HepG2 (cell line): ENCODE measurements around the gene FAM78A. TPM values are rescaled to one million over a fixed set of nuclear protein-coding genes. Genes with fewer than 3 reads are reported as not detected.

Source experiments
- ATAC-seq: fragments of 200-7000 bp; cut with Tn5 transposase; 3 replicates; pipeline ENCODE4 v1.9.1; 2020; ENCODE audit warnings: mild to moderate bottlenecking, moderate library complexity
- BruUV-seq: library from RNA; stranded (reverse); fragments of 400-500 nt; replicated peaks from 2 replicates; lab custom pipeline; 2021; lab: Mats Ljungman, UMichigan
- CTCF ChIA-PET: fragments of 300-600 bp; formaldehyde crosslinking; extraction: SDS; loops from one replicate; lab custom pipeline; 2021; ENCODE audit warnings: low total read pairs, inconsistent platforms, low intra/inter-chr PET ratio; lab: Yijun Ruan, JAX
- POLR2A ChIA-PET: fragments of 350-600 bp; sonication (Branson Sonifier 250); formaldehyde crosslinking; loops from one replicate; lab custom pipeline; 2020; ENCODE audit warnings: antibody characterized with exemption, inconsistent platforms; lab: Yijun Ruan, JAX
- DNase-seq: peaks from one replicate; pipeline ENCODE4 v3.0.0-alpha.2; 2015; ENCODE audit warnings: low spot score
- FAIRE-seq: peaks from 3 replicates; lab custom pipeline; 2011; peaks lifted over from hg19 to GRCh38; lab: Jason Lieb, UNC
- H2AFZ ChIP-seq: one replicate; pipeline ENCODE4 v1.6.1; 2011; ENCODE audit warnings: low read length, inconsistent platforms
- H3K27ac ChIP-seq: fragments of 300-600 bp; 3 replicates; pipeline ENCODE4 v1.8.0; 2011; ENCODE audit warnings: mixed run types, mild to moderate bottlenecking, mixed read lengths, low read length, inconsistent platforms; ENCODE audit not compliant: insufficient read depth; ENCODE audit errors: extremely low read length
- H3K27me3 ChIP-seq, 2 experiments: fragments of 200-600 bp in 1 of 2; 2 replicates in 1 of 2; 3 replicates in 1 of 2; pipeline versions ENCODE4 v1.6.0 to v1.8.0; 2011; ENCODE audit warnings: low read length in 2 of 2, mild to moderate bottlenecking in 2 of 2, moderate library complexity in 2 of 2, inconsistent platforms in 1 of 2; ENCODE audit not compliant: insufficient read depth in 2 of 2, control insufficient read depth in 1 of 2
- H3K36me3 ChIP-seq, 2 experiments: fragments of 200-600 bp in 1 of 2; replicated peaks in 1 of 2; 2 replicates in 1 of 2; 3 replicates in 1 of 2; pipeline versions ENCODE4 v1.5.1 to v1.8.0; 2011; ENCODE audit warnings: low read length in 2 of 2, inconsistent platforms in 1 of 2; ENCODE audit not compliant: insufficient read depth in 2 of 2, control insufficient read depth in 1 of 2
- H3K4me1 ChIP-seq: 2 replicates; pipeline ENCODE4 v1.5.1; 2012; ENCODE audit warnings: low read length, inconsistent platforms; ENCODE audit not compliant: insufficient read depth
- H3K4me2 ChIP-seq: 2 replicates; pipeline ENCODE4 v1.6.0; 2011; ENCODE audit warnings: low read depth, low read length, inconsistent platforms
- H3K4me3 ChIP-seq, 3 experiments: fragments of 200-600 bp in 1 of 3; sonication (generic), shearing (Covaris generic) in 1 of 3; replicated peaks in 1 of 3; 2 replicates each; pipeline ENCODE4 v1.5.1; 2011 to 2016; ENCODE audit warnings: low read length in 3 of 3, inconsistent platforms in 2 of 3, low read depth in 2 of 3, mild to moderate bottlenecking in 2 of 3, control low read depth in 1 of 3, mixed read lengths in 1 of 3; ENCODE audit not compliant: insufficient read depth in 1 of 3
- H3K79me2 ChIP-seq: one replicate; pipeline ENCODE4 v1.6.1; 2011; ENCODE audit warnings: low read length, inconsistent platforms; ENCODE audit not compliant: insufficient read depth
- H3K9ac ChIP-seq: 2 replicates; pipeline ENCODE4 v1.6.0; 2011; ENCODE audit warnings: mild to moderate bottlenecking, low read depth, low read length, inconsistent platforms; ENCODE audit not compliant: insufficient read depth
- H3K9me3 ChIP-seq: 2 replicates; pipeline ENCODE4 v1.5.1; 2012; ENCODE audit warnings: mild to moderate bottlenecking, low read length
- H4K20me1 ChIP-seq: 2 replicates; pipeline ENCODE4 v1.6.0; 2011; ENCODE audit warnings: inconsistent platforms, mild to moderate bottlenecking, low read length, moderate library complexity; ENCODE audit not compliant: insufficient read depth
- MTERF4 ChIP-seq: sonication (generic); formaldehyde crosslinking; IDR thresholded peaks from 2 replicates; pipeline ENCODE4 v1.8.0; 2023; ENCODE audit warnings: mild to moderate bottlenecking, missing genetic modification reagents
- RFX5 ChIP-seq: IDR thresholded peaks from 2 replicates; pipeline ENCODE4 v1.6.1; 2011; ENCODE audit warnings: low read depth, low read length, improper control_type of control experiment
- RFXAP ChIP-seq: sonication (generic); formaldehyde crosslinking; IDR thresholded peaks from 2 replicates; pipeline ENCODE4 v1.4.0; 2020; ENCODE audit warnings: missing genetic modification reagents, borderline replicate concordance
- TARDBP ChIP-seq: sonication (generic); formaldehyde crosslinking; IDR thresholded peaks from 2 replicates; pipeline ENCODE4 v1.8.0; 2022; ENCODE audit warnings: mild to moderate bottlenecking, missing genetic modification reagents
- ZBTB10 ChIP-seq: sonication (generic); formaldehyde crosslinking; IDR thresholded peaks from 2 replicates; pipeline ENCODE4 v1.4.0; 2020; ENCODE audit warnings: missing genetic modification reagents, borderline replicate concordance
- WGBS: methylation state at CpG from one replicate; pipeline ENCODE4 v1.1.6; 2017; ENCODE audit warnings: low lambda C conversion rate; 5-methylcytosine and 5-hydroxymethylcytosine counted together
- in situ Hi-C: cut with HindIII; loops from 2 replicates; pipeline ENCODE4 v1.10.0; 2017; ENCODE audit warnings: low pct_unique_long_range_greater_than_20kb; ENCODE audit not compliant: extremely low pct_ligation_motif_present
- intact Hi-C: fragments of 100-400 bp; cut with micrococcal nuclease; formaldehyde crosslinking; loops from one replicate; pipeline ENCODE4 v1.10.0; 2022; ENCODE audit not compliant: unreplicated experiment
- polyA plus RNA-seq, 8 experiments: library from polyadenylated mRNA; depleted of rRNA in 3 of 8; stranded (reverse) in 7 of 8; unstranded in 1 of 8; fragments of >200 nt; fragmentation: Illumina TruSeq in 4 of 8; extraction: Trizol in 4 of 8; gene quantifications; 2 replicates each; pipeline versions ENCODE4 v1.2.1 to v1.2.3, GENCODE V29; 2011 to 2016; ENCODE audit warnings: low read depth in 4 of 8, missing spikeins in 1 of 8, mixed read lengths in 1 of 8; ENCODE audit not compliant: insufficient read depth in 1 of 8
- total RNA-seq, 5 experiments: library from RNA; depleted of rRNA; stranded (reverse); fragments of >200 nt; fragmentation: Illumina TruSeq; extraction: Trizol; gene quantifications; 2 replicates each; pipeline ENCODE4 v1.2.3, GENCODE V29; 2016; ENCODE audit warnings: low read depth in 1 of 5

Gene FAM78A
- total and polyA plus RNA-seq, 2 of the 13 experiments (the other 11 are each of a cell fraction or from before 2014, with no cell fraction given), result 0.18 to 0.62 TPM

- Histone ChIP-seq H4K20me1 (peaks cover 2% of the 10 kb centered on the region; the same call in 1 of the 2 replicates), H3K27me3 (peaks cover 0 to 15% of the 10 kb centered on the region in 2 experiments; a peak in 3 of 5 replicates), H3K4me3 (no peak overlapping the region), H2AFZ (no peak overlapping the region), H3K9me3 (no peaks in the 10 kb centered on the region), H3K9ac (no peak overlapping the region), H3K79me2 (no peaks in the 10 kb centered on the region), H3K4me1 (peaks cover 45% of the 10 kb centered on the region), H3K27ac (no peak overlapping the region), H3K4me2 (no peak overlapping the region), H3K36me3 (no peaks in the 10 kb centered on the region)
- intact Hi-C loops, result no loop called here
- in situ Hi-C loops, result no loop called here
- DNase-seq (no peak), FAIRE-seq (no peak), ATAC-seq (no peak)
- ChIA-PET CTCF (no interaction called here), POLR2A (no interaction called here)
- 55% methylated on average over 12 of the region's 12 CpGs for WGBS
- no TSS peak for BruUV-seq
- TF ChIP-seq RFX5 (no peak), RFXAP (CRISPR knock-in tag) (no peak), TARDBP (CRISPR knock-in tag) (no peak)
These were observed 43.2 kb upstream of the FAM78A start for GRCh38 chr9:131319486-131319885.

GRCh38 chr9:131318231-131319085 is 42.1 kb upstream of the FAM78A start:
- peaks cover 0 to 16% of the 10 kb centered on the region in 2 experiments; a peak in 3 of 5 replicates for H3K27me3 ChIP-seq
- ChIA-PET CTCF (no interaction called here), POLR2A (no interaction called here)
- WGBS, result 79% methylated on average over 12 of the region's 23 CpGs
- no peak overlapping the region for H3K4me3 ChIP-seq
- no peak overlapping the region for H3K4me2 ChIP-seq
- DNase-seq (no peak), FAIRE-seq (no peak), ATAC-seq (no peak)
- BruUV-seq, result no TSS peak
- H3K4me1 ChIP-seq, result peaks cover 35% of the 10 kb centered on the region
- no peak overlapping the region for H2AFZ ChIP-seq
- in situ Hi-C loops, result no loop called here
- H3K79me2 ChIP-seq, result no peaks in the 10 kb centered on the region
- H3K9ac ChIP-seq, result no peak overlapping the region
- H3K9me3 ChIP-seq, result no peaks in the 10 kb centered on the region
- intact Hi-C loops, result no loop called here
- H3K27ac ChIP-seq, result no peak overlapping the region
- TF ChIP-seq ZBTB10 (CRISPR knock-in tag) (no peak), MTERF4 (CRISPR knock-in tag) (no peak)
- TF ChIP-seq, all 625 proteins: peak for 0
- Histone ChIP-seq H4K20me1 (peaks cover 2% of the 10 kb centered on the region; the same call in 1 of the 2 replicates), H3K36me3 (no peaks in the 10 kb centered on the region)
